ENCODE data around the gene LGR4. TPM values are rescaled to one million over a fixed set of nuclear protein-coding genes. Genes with fewer than 3 reads are reported as not detected.

LGR4 gene
- total RNA-seq, 1 experiment from 2014 or later = 7.1 TPM

DNA sequence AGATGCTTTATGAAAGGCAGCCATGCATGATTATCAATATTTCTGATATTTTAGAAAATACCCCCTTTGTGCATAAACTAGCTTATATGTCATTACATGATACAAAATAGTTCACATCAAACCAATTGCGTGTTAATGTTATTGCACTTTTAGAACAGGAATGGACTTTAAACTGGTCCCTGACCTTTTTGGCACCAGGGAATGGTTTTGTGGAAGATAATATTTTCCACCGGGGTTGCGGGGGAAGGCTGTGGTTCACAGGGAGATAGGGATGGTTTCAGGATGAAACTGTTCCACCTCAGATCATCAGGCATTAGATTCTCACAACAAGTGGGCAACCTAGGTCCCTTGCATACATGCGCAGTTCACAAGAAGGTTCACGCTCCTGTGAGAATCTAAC, 16.5 kb upstream of the LGR4 start (continued):
- no peak for TF ChIP-seq SIN3A (IDR thresholded peaks at IDR 0.05; ENCODE audit: low read depth)
- TF ChIP-seq FOSL1 (IDR thresholded peaks at IDR 0.05; ENCODE audit: low read depth) = no peak
- TF ChIP-seq SP1 (IDR thresholded peaks at IDR 0.05; ENCODE audit: low read depth) = no peak
- no peak for TF ChIP-seq POLR2A (IDR thresholded peaks at IDR 0.05; ENCODE audit: borderline replicate concordance, extremely low read depth, insufficient read depth, insufficient read length)
- TF ChIP-seq CBX3 (IDR thresholded peaks at IDR 0.05; ENCODE audit: low read depth) = no peak
- no peak for TF ChIP-seq CEBPB (IDR thresholded peaks at IDR 0.05; ENCODE audit: low read depth)
- TF ChIP-seq, protein P1, sequence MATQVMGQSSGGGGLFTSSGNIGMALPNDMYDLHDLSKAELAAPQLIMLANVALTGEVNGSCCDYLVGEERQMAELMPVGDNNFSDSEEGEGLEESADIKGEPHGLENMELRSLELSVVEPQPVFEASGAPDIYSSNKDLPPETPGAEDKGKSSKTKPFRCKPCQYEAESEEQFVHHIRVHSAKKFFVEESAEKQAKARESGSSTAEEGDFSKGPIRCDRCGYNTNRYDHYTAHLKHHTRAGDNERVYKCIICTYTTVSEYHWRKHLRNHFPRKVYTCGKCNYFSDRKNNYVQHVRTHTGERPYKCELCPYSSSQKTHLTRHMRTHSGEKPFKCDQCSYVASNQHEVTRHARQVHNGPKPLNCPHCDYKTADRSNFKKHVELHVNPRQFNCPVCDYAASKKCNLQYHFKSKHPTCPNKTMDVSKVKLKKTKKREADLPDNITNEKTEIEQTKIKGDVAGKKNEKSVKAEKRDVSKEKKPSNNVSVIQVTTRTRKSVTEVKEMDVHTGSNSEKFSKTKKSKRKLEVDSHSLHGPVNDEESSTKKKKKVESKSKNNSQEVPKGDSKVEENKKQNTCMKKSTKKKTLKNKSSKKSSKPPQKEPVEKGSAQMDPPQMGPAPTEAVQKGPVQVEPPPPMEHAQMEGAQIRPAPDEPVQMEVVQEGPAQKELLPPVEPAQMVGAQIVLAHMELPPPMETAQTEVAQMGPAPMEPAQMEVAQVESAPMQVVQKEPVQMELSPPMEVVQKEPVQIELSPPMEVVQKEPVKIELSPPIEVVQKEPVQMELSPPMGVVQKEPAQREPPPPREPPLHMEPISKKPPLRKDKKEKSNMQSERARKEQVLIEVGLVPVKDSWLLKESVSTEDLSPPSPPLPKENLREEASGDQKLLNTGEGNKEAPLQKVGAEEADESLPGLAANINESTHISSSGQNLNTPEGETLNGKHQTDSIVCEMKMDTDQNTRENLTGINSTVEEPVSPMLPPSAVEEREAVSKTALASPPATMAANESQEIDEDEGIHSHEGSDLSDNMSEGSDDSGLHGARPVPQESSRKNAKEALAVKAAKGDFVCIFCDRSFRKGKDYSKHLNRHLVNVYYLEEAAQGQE (IDR thresholded peaks at IDR 0.05; ENCODE audit: low read depth) = no peak

DNA sequence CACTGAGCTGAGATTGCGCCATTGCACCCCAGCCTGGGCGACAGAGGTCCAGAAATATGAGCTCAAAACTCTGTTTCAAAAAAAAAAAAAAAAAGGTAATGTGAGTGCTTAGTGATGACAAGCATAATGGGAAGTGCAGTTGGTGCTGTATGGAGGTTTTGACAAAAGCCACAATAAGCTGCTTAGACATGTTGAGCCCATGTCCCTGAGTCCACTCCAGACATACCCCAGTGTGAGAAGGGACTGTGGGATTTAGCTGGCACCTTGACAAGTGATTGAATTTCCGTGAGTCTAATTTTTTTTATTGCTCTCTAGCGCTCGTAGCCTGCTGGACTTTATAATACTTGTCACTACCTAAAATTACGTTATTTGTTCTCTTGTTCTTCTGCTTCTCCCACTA, 15.1 kb upstream of the LGR4 start:
- CTCF ChIA-PET = interaction anchor here (0.7 to 4.1 kb wide), 3 partner anchors 8 to 304 kb away, joined by 3 to 88 read pairs (median 4); no protein-coding TSS in a partner anchor
- POLR2A ChIA-PET = no interaction called here
- no peak for ATAC-seq
- no peaks in the 10 kb centered on the region for H4K20me1 ChIP-seq (ENCODE audit: insufficient read depth)
- no peak for DNase-seq (ENCODE audit: low read depth, low spot score)
- H3K79me2 ChIP-seq (ENCODE audit: insufficient read depth, low read length) = no peaks in the 10 kb centered on the region
- RAD21 ChIA-PET (ENCODE audit: low non-redundant PET in 1 of 2, low total read pairs in 2 of 2, uncharacterized antibody in 2 of 2, unreplicated experiment in 2 of 2) = interaction anchor here in 1 of 2 experiments (0.6 to 0.8 kb wide), 2 partner anchors 304 to 1190 kb away, joined by 3 to 5 read pairs; no protein-coding TSS in a partner anchor
- no TSS peak for BruUV-seq (replicated peaks)
- no peak overlapping the region for H3K4me2 ChIP-seq (ENCODE audit: low read length)
- no peak overlapping the region for H2AFZ ChIP-seq (ENCODE audit: low read depth, low read length, poor library complexity, severe bottlenecking)
- H3K9ac ChIP-seq (ENCODE audit: low read length) = no peak overlapping the region
- H3K36me3 ChIP-seq (ENCODE audit: control insufficient read depth in 1 of 2, insufficient read depth in 2 of 2, low read length in 2 of 2) = peaks cover 3 to 12% of the 10 kb centered on the region in 2 experiments; a peak in 1 of 4 replicates
- H3K9me2 ChIP-seq (ENCODE audit: insufficient read depth) = no peaks in the 10 kb centered on the region
- intact Hi-C loops (cut with micrococcal nuclease) = loop anchor here (5.0 to 10.0 kb wide), 3 partner anchors 193 to 1200 kb away; no protein-coding TSS in a partner anchor
- no peaks in the 10 kb centered on the region for H3K9me3 ChIP-seq (ENCODE audit: control insufficient read depth in 1 of 2, insufficient read depth in 1 of 2, low read depth in 1 of 2, low read length in 2 of 2)
- no peak overlapping the region for H3K27ac ChIP-seq (ENCODE audit: low read depth, low read length)
- H3K4me3 ChIP-seq (replicated peaks in 1 of 2; ENCODE audit: low read depth in 1 of 2, low read length in 2 of 2) = no peak overlapping the region
- no peaks in the 10 kb centered on the region for H3K4me1 ChIP-seq (ENCODE audit: control insufficient read depth in 1 of 2, insufficient read depth in 2 of 2, low read length in 2 of 2)
- no peaks in the 10 kb centered on the region for H3K27me3 ChIP-seq (ENCODE audit: insufficient read depth, low read length)
- no peak for TF ChIP-seq FOSL1 (IDR thresholded peaks at IDR 0.05; ENCODE audit: low read depth)
- TF ChIP-seq CEBPB (IDR thresholded peaks at IDR 0.05; ENCODE audit: low read depth) = no peak
- no peak for TF ChIP-seq ZFX (IDR thresholded peaks at IDR 0.05)
- TF ChIP-seq YY1 (IDR thresholded peaks at IDR 0.05; ENCODE audit: extremely low read depth, insufficient replicate concordance, low read depth, low read length) = no peak
- TF ChIP-seq RAD21 (IDR thresholded peaks at IDR 0.05; ENCODE audit: low read depth) = no peak
- TF ChIP-seq, protein P1 (IDR thresholded peaks at IDR 0.05; ENCODE audit: low read depth) = no peak
- TF ChIP-seq SP1 (IDR thresholded peaks at IDR 0.05; ENCODE audit: low read depth) = no peak
- TF ChIP-seq SIN3A (IDR thresholded peaks at IDR 0.05; ENCODE audit: low read depth) = no peak
- TF ChIP-seq, protein P2, sequence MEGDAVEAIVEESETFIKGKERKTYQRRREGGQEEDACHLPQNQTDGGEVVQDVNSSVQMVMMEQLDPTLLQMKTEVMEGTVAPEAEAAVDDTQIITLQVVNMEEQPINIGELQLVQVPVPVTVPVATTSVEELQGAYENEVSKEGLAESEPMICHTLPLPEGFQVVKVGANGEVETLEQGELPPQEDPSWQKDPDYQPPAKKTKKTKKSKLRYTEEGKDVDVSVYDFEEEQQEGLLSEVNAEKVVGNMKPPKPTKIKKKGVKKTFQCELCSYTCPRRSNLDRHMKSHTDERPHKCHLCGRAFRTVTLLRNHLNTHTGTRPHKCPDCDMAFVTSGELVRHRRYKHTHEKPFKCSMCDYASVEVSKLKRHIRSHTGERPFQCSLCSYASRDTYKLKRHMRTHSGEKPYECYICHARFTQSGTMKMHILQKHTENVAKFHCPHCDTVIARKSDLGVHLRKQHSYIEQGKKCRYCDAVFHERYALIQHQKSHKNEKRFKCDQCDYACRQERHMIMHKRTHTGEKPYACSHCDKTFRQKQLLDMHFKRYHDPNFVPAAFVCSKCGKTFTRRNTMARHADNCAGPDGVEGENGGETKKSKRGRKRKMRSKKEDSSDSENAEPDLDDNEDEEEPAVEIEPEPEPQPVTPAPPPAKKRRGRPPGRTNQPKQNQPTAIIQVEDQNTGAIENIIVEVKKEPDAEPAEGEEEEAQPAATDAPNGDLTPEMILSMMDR (IDR thresholded peaks at IDR 0.05 in 2 of 3, conservative IDR thresholded peaks at IDR 0.05 in 1 of 3; ENCODE audit: borderline replicate concordance in 1 of 3, insufficient read depth in 1 of 3, low read depth in 2 of 3, low read length in 2 of 3) = no peak
- no peak for TF ChIP-seq EZH2 (IDR thresholded peaks at IDR 0.05)
- TF ChIP-seq TCF7L2 (IDR thresholded peaks at IDR 0.05; ENCODE audit: borderline replicate concordance, extremely low read depth, insufficient read depth, insufficient read length) = no peak
- no peak for TF ChIP-seq CBX3 (IDR thresholded peaks at IDR 0.05; ENCODE audit: low read depth)
- no peak for TF ChIP-seq SRF (IDR thresholded peaks at IDR 0.05; ENCODE audit: low read depth)
- TF ChIP-seq EZH2phosphoT487 (IDR thresholded peaks at IDR 0.05; ENCODE audit: borderline replicate concordance) = no peak
- TF ChIP-seq JUND (IDR thresholded peaks at IDR 0.05) = no peak
